Activated CD8-positive, alpha-beta memory T cell treated with anti-CD3 and anti-CD28 coated beads, Interleukin-2, amount 50 U/mL, for 1 hour (primary cell): ENCODE results near the gene TACR2.

ENCODE experiments used
- DNase-seq: peaks from one replicate; pipeline ENCODE4 v3.0.0-alpha.2; 2020; ENCODE audit errors: extremely low read depth

TACR2 gene

GRCh38 chr10:69419096-69419743 lies 2.5 kb upstream of the TACR2 start:
- DNase-seq, result no peak

- DNase-seq, result no peak
Observed at GRCh38 chr10:69418052-69418752, 1.5 kb upstream of the TACR2 start.

- no peak for DNase-seq
Observed at GRCh38 chr10:69417542-69417941, 824 bp upstream of the TACR2 start.

- DNase-seq, result no peak
Observed at GRCh38 chr10:69415951-69416350, 767 bp downstream of the TACR2 start.

GRCh38 chr10:69415049-69415448 lies 1.7 kb downstream of the TACR2 start:
- DNase-seq, result no peak

- DNase-seq, result no peak
Observed at GRCh38 chr10:69414036-69415018, 2.4 kb downstream of the TACR2 start.

GRCh38 chr10:69413221-69413865 lies 3.4 kb downstream of the TACR2 start:
- no peak for DNase-seq

GRCh38 chr10:69412232-69412790 lies 4.4 kb downstream of the TACR2 start:
- DNase-seq, result no peak

GRCh38 chr10:69411476-69411875 lies 5.2 kb downstream of the TACR2 start:
- no peak for DNase-seq

- no peak for DNase-seq
Observed at GRCh38 chr10:69410487-69410886, 6.2 kb downstream of the TACR2 start.

GRCh38 chr10:69409968-69410367 lies 6.8 kb downstream of the TACR2 start:
- no peak for DNase-seq

GRCh38 chr10:69409176-69409495 lies 7.6 kb downstream of the TACR2 start:
- DNase-seq, result no peak

- peak; percentile 73 for DNase-seq
Observed at GRCh38 chr10:69408318-69409175, 8.2 kb downstream of the TACR2 start.

GRCh38 chr10:69407621-69408301 lies 9.0 kb downstream of the TACR2 start:
- DNase-seq, result no peak

- DNase-seq, result no peak
Observed at GRCh38 chr10:69406816-69407580, 9.7 kb downstream of the TACR2 start.

GRCh38 chr10:69406302-69406811 lies 10.4 kb downstream of the TACR2 start:
- DNase-seq, result no peak

- no peak for DNase-seq
Observed at GRCh38 chr10:69405221-69405620, 11.5 kb downstream of the TACR2 start.

GRCh38 chr10:69404786-69405185 lies 11.9 kb downstream of the TACR2 start:
- DNase-seq, result no peak

GRCh38 chr10:69403519-69403918 lies 13.2 kb downstream of the TACR2 start:
- no peak for DNase-seq
